ENCODE results near the gene ARMH1. TPM values are rescaled to one million over a fixed set of nuclear protein-coding genes. Genes with fewer than 3 reads are reported as not detected.
"Not testable (repeated sequence)": the region's sequence is repeated elsewhere in the genome, so short reads cannot be mapped to it uniquely, and the experiment has no call there.

The ARMH1 gene
- polyA plus RNA-seq, 1 of the 3 experiments (the other 2 are of a cell fraction) = 6.6 TPM

- Histone ChIP-seq H3K4me3 (ENCODE audit: low read depth in 2 of 2, low read length in 1 of 2) (no peak overlapping the region), H3K4me2 (no peak overlapping the region), H3K79me2 (ENCODE audit: insufficient read depth) (no peaks in the 10 kb centered on the region), H3K9me2 (no peaks in the 10 kb centered on the region), H4K20me1 (ENCODE audit: insufficient read depth) (no peaks in the 10 kb centered on the region), H3K9ac (no peak overlapping the region), H3K9me3 (no peaks in the 10 kb centered on the region), H3K27ac (ENCODE audit: low read depth in 2 of 2, low read length in 1 of 2) (no peak overlapping the region), H2AFZ (ENCODE audit: low read depth) (no peak overlapping the region), H3K27me3 (ENCODE audit: insufficient read depth) (no peaks in the 10 kb centered on the region), H3F3A (replicated peaks; ENCODE audit: insufficient read depth) (no peaks in the 10 kb centered on the region), H3K4me1 (ENCODE audit: control insufficient read depth in 1 of 2, insufficient read depth in 2 of 2, low read depth in 1 of 2, low read length in 1 of 2) (no peaks in the 10 kb centered on the region), H3K36me3 (replicated peaks in 1 of 2; ENCODE audit: control insufficient read depth in 1 of 2, insufficient read depth in 2 of 2, low read length in 1 of 2) (peaks cover 20 to 45% of the 10 kb centered on the region in 2 experiments)
- 96% methylated on average over 3 of the region's 3 CpGs for WGBS (ENCODE audit: low lambda C conversion rate)
- POLR2A ChIA-PET = interaction anchor here (1.3 kb wide), 1 partner anchor 14 kb away, joined by 3 read pairs; the partner anchor contains the start of gene RPS8
- CTCF ChIA-PET = no interaction called here
- no peak for DNase-seq
- no peak for TF ChIP-seq GATA2 (CRISPR knock-in tag; IDR thresholded peaks at IDR 0.05)
- TF ChIP-seq ZBTB33 (IDR thresholded peaks at IDR 0.05; ENCODE audit: borderline replicate concordance, low read depth) = no peak
- TF ChIP-seq IRF3 (IDR thresholded peaks at IDR 0.05; ENCODE audit: low read depth, low read length) = no peak
- no peak for TF ChIP-seq REST (IDR thresholded peaks at IDR 0.05; ENCODE audit: low read depth, low read length)
- no peak for TF ChIP-seq MEF2A (IDR thresholded peaks at IDR 0.05; ENCODE audit: borderline replicate concordance, low read depth)
- TF ChIP-seq, protein P1, sequence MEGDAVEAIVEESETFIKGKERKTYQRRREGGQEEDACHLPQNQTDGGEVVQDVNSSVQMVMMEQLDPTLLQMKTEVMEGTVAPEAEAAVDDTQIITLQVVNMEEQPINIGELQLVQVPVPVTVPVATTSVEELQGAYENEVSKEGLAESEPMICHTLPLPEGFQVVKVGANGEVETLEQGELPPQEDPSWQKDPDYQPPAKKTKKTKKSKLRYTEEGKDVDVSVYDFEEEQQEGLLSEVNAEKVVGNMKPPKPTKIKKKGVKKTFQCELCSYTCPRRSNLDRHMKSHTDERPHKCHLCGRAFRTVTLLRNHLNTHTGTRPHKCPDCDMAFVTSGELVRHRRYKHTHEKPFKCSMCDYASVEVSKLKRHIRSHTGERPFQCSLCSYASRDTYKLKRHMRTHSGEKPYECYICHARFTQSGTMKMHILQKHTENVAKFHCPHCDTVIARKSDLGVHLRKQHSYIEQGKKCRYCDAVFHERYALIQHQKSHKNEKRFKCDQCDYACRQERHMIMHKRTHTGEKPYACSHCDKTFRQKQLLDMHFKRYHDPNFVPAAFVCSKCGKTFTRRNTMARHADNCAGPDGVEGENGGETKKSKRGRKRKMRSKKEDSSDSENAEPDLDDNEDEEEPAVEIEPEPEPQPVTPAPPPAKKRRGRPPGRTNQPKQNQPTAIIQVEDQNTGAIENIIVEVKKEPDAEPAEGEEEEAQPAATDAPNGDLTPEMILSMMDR (IDR thresholded peaks at IDR 0.05) = no peak
- no peak for TF ChIP-seq TCF12 (IDR thresholded peaks at IDR 0.05)
- TF ChIP-seq MXI1 (IDR thresholded peaks at IDR 0.05; ENCODE audit: low read depth, low read length) = no peak
Observed at GRCh38 chr1:44760876-44761275, 86.4 kb downstream of the ARMH1 start.

DNA sequence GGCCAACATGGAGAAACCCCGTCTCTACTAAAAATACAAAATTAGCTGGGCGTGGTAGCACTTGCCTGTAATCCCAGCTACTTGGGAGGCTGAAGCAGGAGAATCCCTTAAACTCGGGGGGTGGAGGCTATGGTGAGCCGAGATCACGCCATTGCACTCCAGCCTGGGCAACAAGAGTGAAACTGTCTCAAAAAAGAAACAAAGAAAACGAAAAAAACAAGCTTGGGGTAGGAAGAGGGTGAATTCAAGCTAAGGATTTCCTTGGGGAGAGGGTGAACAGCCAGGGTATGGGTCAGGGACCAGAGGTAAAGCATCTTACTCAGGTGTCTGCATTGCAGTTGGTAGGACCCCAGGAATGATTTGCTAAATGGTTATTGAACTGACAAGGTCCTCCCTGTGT is 91.9 kb downstream of the ARMH1 start:
- 93% methylated on average over 6 of the region's 6 CpGs for WGBS (ENCODE audit: low lambda C conversion rate)
- POLR2A ChIA-PET = interaction anchor here (2.5 kb wide), 1 partner anchor 9 kb away, joined by 13 read pairs; the partner anchor contains the start of gene RPS8

More for the DNA sequence above, 91.9 kb downstream of the ARMH1 start:
- not testable (repeated sequence) for H2AFZ ChIP-seq (ENCODE audit: low read depth); H3K4me1 ChIP-seq (ENCODE audit: control insufficient read depth in 1 of 2, insufficient read depth in 2 of 2, low read depth in 1 of 2, low read length in 1 of 2); H3K9ac ChIP-seq; H3K4me2 ChIP-seq; H4K20me1 ChIP-seq (ENCODE audit: insufficient read depth); H3K9me2 ChIP-seq; H3K79me2 ChIP-seq (ENCODE audit: insufficient read depth); H3K27me3 ChIP-seq (ENCODE audit: insufficient read depth); H3K4me3 ChIP-seq (ENCODE audit: low read depth in 2 of 2, low read length in 1 of 2); H3K27ac ChIP-seq (ENCODE audit: low read depth in 2 of 2, low read length in 1 of 2); H3K9me3 ChIP-seq; H3F3A ChIP-seq (replicated peaks; ENCODE audit: insufficient read depth); DNase-seq
- CTCF ChIA-PET = interaction anchor here (1.1 to 2.2 kb wide), 2 partner anchors 19 to 37 kb away, joined by 3 to 5 read pairs; no protein-coding TSS in a partner anchor
- peaks cover 15 to 16% of the 10 kb centered on the region in 2 experiments for H3K36me3 ChIP-seq (replicated peaks in 1 of 2; ENCODE audit: control insufficient read depth in 1 of 2, insufficient read depth in 2 of 2, low read length in 1 of 2)
